ENCODE measurements around the gene PMM2.
"Not testable (repeated sequence)": the region's sequence is repeated elsewhere in the genome, so short reads cannot be mapped to it uniquely, and the experiment has no call there.

Gene PMM2

DNA sequence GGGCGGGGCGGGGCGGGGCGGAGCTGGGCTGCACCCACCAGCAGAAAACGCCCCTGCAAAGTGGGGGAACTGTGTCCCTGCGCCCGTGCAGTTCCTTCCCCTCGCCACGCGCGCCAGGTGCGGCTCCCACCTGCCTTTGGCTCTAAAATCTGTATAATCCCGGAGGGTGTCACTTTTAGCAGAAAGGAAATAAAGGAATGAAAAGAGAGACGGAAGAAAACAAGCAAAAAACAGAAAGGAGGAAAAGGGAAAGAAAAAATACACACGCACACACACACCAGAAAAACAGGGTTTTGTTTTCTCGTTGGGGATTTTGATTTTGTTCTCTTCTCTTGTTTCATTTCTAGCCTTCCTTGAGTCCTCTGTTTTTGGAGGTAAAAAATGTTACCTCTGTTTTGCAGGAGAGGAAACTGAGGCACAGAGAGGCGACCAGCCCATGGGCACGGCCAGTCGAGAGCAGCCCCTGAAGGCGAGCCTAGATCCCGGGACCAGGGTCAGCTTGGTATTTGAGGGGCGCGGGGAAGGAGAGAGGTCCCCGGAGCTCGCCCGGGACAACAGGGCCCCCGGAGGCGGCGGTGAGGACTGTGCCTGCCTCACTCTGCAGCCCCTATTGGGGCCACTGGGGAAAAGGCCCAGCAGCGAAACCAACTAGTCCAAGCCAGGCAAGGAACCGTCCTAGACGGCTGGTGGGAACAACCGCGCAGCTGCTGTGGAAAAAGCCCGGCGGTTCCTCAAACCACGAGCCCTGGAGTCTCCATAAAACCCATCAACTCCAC, 71.8 kb downstream of the PMM2 start:
- no peak for DNase-seq

- not testable (repeated sequence) for DNase-seq
These were observed 72.3 kb downstream of the PMM2 start for GRCh38 chr16:8869988-8870241.

DNA sequence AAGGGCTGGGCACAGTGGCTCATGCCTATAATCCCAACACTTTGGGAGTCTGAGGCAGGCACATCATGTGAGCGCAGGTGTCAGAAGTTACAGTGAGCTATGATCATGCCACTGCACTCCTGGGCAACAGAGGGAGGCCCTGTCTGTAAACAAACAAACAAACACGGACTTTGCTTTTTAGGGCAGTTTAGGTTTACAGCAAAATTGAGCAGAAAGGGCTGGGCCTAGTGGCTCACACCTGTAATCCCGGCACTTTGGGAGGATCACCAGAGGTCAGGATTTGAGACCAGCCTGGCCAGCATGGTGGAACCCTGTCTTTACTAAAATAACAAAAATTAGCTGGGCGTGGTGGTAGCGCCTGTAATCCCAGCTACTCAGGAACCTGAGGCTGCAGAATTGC, 74.4 kb downstream of the PMM2 start:
- DNase-seq: no peak

GRCh38 chr16:8872967-8873865, 75.6 kb downstream of the PMM2 start:
- DNase-seq: no peak

DNA sequence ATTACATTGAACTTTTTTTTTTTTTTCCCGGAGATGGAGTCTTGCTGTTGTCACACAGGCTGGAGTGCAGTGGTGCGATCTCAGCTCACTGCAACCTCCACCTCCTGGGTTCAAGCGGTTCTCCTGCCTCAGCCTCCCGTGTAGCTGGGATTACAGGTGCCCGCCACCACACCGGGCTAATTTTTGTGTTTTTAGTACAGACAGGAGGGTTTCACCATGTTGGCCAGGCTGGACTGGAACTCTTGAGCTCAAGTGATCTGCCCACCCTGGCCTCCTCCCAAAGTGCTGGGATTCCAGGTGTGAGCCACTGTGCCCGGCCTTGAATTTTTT, 76.2 kb downstream of the PMM2 start:
- DNase-seq: not testable (repeated sequence)

DNA sequence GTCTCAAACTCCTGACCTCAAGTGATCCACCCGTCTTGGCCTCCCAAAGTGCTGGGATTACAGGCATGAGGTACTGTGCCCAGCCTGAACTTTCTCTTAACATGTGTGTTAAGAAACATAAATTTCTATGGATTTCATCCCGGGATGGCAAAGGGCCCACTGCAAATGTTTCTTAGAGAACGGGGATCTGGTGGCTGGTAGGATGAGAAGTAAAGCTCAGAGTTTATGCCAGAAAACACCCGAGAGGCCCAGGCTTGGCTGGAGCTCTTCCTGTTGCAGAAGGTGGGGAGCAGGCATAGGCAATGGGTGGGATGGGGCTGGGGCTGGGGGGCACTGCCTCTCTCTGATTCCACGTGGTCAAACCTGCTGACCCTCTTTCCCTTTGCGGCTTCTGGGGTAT, 76.7 kb downstream of the PMM2 start:
- no peak for DNase-seq

DNA sequence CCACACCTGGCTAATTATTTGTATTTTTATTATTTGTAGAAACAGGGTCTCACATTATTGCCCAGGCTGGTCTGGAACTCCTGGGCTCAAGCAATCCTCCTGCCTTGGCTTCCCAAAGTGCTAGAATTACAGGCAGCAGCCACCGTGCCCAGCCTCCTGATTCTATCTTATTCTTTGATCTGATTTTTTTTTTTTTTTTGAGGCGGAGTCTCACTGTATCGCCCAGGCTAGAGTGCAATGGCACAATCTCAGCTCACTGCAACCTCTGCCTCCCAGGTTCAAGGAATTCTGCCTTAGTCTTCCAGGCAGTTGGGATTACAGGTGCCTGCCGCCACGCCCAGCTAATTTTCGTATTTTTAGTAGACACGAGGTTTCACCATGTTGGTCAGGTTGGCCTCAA, 77.7 kb downstream of the PMM2 start:
- DNase-seq: not testable (repeated sequence)

DNA sequence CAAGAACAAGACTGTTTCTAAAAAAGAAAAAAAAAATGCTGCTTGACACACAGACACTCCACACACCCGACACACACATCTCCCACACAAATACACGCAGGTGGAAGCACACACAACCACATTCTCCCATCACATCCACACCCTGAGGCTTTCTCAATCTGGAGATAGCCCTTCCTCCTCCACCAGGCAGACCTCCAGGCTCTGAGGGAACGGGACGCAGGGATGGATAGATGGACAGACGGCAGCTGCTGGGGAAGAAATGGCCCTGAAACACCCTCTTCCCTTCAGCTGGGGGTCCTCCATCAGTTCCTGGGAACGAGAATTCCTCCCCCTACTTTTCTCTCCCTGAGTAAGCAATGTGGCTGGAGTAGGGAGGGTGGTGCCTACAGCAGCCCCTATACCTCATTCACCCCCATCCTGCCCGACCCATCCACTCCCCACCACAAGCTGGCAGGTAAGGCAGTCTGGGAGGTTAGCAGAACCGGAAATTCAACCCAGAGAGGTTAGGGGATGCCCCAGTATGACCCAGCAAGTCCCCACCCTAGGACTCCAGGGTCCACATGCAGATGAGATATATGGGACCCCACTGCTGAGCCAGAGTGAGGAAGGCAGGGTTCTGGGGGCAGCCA, 80.4 kb downstream of the PMM2 start:
- no peak for DNase-seq

DNA sequence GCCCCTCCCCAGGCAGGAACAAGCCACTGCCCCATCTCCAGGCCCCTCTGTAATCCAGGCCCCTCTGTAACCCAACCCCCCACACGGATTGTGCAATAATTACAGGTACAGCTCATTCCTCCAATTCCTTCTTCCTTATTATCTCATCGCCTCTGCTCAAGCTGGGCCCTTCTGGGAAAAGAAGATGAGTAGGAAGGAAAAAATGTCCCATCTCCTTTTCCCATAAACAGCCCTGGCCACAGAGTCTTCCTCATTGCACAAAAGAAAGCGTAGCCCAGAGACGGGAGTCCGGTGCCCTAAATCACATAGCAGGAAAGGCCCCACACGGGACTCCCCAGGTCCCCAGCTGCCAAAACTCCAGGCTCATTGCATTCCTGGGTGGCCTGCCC, 80.9 kb downstream of the PMM2 start:
- no peak for DNase-seq

DNA sequence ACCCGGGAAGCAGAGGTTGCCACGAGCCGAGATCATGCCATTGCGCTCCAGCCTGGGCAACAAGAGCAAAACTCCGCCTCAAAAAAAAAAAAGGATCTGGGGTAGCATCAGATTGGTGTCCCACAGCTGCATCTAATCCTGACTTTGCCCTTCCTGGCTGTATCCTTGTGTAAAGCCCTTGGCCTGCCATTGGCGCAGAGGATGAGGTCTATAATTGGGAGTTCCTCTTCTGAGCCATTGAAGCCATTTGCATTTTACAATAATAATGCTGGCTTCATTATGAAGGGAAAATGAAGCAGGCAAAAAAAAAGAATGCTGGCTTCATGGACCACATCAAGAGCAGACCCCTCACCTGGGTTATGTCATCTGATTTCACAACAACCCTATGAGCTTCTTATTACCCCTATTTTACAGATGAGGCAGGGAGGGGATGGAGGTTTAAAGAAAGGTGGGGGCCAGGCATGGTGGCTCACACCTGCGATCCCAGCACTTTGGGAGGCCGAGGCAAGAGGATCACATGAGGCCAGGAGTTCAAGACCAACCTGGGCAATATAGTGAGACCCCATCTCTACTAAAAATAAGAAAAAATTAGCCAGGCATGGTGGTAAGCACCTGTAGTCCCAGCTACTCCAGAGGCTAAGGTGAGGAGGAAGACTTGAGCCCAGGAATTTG, 83.3 kb downstream of the PMM2 start:
- DNase-seq: no peak

- no peak for DNase-seq
These were observed 84.5 kb downstream of the PMM2 start, which contains the start of gene LITAFD for GRCh38 chr16:8882041-8882617. TSS of gene LITAFD (plus strand) at chr16:8882351. CDS start at chr16:8884356, 2,005 bp downstream.

- DNase-seq: no peak
These were observed 85.2 kb downstream of the PMM2 start for GRCh38 chr16:8882725-8883377.

DNA sequence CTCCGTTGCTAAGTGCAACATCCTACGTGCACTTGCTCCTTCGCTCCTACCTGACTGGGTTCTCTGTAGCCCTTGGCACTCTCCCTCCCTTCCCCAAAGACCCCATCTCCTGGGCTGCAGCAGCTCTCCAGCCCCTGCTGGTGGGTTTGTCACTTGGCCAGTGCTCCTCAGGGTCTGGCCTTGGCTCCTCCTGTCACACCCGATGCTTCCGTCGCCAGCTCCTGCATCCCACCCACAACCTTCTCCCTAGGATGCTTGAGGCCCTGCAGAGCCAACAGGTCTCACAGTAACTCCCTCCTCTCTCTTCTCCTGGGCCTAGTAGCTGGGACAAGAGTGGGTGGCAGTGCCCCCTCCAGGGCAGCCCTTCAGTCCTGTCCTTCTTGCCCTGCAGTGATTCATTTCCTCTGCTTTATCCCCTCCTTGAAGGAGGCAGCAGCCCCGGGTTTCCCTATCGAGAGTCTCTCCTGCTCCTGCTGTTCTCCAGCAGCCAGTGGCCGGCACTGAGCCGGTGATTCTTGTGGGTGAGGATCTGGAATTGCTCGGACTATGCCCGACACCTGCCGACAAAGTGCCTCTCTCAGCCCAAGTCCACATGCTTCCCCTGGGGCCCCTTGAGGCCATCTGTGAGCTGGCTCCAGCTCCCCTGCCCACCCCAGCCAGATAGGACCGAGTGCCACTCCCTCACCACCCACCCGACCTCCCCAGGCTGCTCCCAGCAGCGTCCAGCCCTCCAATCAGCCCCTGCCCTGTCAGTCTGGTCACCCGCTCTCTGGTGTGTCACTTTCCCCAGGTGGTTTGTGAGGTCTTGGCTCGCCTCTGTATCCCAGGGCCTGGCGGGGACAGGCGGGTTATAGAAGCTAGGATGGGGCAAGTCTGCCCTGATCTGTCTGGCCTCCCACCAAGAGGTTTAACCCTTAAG, 88.3 kb downstream of the PMM2 start:
- DNase-seq: no peak

- no peak for DNase-seq
These were observed 89.2 kb downstream of the PMM2 start for GRCh38 chr16:8886593-8887430.

- DNase-seq: no peak
These were observed 89.8 kb downstream of the PMM2 start for GRCh38 chr16:8887431-8887765.

- no peak for DNase-seq
These were observed 90.4 kb downstream of the PMM2 start for GRCh38 chr16:8887952-8888560.

DNA sequence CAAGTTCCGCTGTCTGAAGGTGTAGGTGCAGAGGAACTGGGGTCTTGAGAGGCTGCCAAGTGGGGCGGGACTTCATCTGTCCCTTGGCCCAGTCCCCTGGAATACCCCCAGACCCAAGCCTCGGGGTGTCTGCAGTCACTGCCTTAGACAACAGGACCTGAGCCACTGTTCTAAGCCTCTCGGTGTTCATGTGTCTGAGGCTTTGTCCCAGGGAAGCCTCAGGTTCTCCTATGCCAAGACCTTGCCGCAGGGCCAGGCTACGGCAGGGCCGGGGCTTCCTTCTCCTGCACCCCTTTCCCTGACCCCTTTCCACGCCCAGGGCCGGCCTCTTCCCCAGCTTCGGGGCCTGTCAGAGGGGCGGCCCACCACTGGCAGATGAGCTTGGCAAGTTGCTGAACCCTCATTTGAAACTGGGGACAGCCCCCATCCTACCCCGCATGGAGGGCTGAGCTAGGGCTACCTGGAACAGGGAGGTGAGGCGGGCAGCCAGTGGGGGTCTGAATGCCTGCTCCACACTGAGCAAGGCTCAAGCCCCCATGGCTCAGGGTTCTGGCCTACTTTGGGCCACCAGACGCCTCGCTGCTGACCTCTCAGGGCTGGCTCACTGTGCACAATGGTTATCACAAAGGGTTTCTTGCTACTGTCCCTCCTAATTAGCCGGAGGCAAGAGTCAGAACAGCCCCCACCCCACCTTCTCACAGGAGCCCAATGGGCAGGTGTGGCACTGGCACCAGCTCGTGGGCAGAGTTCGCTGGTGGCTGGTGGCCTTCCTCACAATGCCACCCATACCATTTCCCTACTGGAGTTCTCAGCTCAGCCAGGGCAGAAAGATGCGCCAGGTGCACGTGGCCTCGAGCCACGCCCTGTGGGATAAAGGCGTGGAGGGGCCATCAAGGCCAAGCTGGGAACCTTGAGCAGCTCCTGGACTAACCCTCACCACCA, 91.6 kb downstream of the PMM2 start:
- no peak for DNase-seq

DNA sequence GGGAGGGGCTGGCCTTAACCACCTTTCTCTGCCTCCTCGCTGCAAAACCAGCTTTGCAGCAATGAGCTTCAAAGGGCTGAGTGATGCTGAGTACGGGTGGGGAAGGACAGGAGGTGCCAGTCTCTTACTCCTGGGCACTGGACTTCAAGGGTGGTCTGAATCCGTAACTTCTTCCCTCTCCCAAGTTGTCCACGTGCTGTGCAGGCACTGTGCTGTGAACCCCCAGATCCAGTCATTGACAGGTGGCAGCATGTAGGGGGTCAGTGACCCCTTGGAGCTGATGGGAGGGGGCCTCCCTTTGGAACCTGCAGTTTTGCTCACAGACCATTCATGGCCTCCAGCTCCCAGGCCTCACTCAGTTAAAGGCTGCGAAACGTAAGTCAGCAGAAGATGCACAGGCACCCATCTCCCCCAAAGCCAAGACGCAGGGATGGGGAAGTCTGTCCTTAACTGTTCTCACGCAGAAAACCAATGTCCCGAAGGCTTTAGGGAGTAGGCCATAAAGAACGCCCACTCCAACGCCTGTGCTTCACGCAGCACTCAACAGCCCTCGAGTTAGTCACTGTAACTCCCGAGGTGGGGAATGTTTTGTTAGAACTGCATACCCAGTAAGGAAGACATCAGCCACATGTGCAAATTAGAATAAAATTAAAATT, 92.4 kb downstream of the PMM2 start:
- no peak for DNase-seq
